GM12801 (cell line): ENCODE measurements around the gene TMEM164.

Source experiments
- TF ChIP-seq, protein P1 (sequence below): IDR thresholded peaks from one replicate; pipeline ENCODE4 v1.5.1; 2011; ENCODE audit warnings: control low read depth; ENCODE audit not compliant: insufficient read length; ENCODE audit errors: extremely low read depth

TMEM164 gene

DNA sequence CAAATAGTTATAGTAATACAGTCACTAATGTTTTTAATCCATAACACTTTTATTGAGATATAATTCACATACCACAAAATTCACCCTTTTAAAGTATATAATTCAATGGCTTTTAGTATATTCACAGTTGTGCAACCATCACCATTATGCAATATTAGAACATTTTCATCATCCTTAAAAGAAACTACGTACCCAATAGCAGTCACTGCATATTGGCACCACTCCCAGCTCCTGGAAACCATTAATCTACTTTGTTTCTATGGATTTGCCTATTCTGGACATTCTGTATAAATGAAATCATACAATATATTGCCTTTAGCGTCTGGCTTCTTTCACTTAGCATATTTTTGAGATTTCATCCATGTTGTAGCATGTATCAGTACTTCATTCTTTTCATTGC is 215.7 kb downstream of the TMEM164 start:
- TF ChIP-seq, protein P1, sequence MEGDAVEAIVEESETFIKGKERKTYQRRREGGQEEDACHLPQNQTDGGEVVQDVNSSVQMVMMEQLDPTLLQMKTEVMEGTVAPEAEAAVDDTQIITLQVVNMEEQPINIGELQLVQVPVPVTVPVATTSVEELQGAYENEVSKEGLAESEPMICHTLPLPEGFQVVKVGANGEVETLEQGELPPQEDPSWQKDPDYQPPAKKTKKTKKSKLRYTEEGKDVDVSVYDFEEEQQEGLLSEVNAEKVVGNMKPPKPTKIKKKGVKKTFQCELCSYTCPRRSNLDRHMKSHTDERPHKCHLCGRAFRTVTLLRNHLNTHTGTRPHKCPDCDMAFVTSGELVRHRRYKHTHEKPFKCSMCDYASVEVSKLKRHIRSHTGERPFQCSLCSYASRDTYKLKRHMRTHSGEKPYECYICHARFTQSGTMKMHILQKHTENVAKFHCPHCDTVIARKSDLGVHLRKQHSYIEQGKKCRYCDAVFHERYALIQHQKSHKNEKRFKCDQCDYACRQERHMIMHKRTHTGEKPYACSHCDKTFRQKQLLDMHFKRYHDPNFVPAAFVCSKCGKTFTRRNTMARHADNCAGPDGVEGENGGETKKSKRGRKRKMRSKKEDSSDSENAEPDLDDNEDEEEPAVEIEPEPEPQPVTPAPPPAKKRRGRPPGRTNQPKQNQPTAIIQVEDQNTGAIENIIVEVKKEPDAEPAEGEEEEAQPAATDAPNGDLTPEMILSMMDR: no peak

DNA sequence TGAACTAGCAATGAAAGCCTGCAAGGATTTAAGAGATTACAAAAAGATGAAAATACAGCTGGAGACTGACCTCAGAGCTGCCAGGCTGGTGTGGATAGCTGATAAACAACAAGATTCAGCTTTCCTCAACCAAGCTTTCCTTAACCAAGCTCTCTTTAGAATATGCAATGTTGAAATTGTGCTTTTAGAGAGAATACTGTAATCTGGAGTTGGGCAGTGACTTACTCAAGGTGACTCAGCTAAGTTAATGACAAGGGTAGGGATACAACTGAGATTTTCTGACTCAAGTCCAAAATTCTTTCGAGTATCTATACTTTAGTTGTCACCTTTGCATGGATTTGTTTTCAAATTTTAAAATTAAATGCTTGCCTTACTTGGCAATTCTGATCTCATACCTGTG is 217.0 kb downstream of the TMEM164 start:
- TF ChIP-seq, protein P1: no peak

DNA sequence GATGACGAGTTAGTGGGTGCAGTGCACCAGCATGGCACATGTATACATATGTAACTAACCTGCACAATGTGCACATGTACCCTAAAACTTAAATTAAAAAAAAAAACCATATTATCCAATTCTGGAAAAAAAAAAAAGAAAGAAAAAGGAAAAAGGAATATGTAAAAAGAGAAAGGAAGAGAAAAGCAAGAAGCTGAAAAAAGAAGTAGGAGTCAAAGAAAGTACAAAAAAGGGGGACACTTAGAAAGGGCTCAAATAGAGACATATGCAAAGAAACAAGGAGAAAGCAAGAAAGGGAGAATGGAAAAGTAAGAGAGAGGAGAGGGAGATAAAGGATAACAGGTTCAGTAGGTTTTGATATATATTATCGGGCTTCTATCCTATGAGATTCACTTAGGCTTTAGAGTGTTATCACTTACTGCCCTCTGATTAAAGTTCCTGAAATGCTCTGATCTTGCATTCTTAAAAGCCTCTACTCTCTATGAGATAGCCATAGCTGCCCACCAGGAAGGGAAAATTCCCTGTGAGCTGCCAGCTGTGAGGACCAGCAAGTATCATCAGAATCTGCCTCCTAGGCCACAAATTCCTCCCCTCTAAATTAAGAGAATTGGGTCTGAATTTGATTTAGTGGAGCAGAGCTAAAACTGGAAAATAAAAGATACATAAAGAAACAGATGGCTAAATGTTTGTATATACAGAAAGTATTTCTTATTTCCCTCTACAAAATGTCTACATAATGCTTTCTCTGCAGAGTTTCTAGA is 219.8 kb downstream of the TMEM164 start:
- TF ChIP-seq, protein P1: no peak

DNA sequence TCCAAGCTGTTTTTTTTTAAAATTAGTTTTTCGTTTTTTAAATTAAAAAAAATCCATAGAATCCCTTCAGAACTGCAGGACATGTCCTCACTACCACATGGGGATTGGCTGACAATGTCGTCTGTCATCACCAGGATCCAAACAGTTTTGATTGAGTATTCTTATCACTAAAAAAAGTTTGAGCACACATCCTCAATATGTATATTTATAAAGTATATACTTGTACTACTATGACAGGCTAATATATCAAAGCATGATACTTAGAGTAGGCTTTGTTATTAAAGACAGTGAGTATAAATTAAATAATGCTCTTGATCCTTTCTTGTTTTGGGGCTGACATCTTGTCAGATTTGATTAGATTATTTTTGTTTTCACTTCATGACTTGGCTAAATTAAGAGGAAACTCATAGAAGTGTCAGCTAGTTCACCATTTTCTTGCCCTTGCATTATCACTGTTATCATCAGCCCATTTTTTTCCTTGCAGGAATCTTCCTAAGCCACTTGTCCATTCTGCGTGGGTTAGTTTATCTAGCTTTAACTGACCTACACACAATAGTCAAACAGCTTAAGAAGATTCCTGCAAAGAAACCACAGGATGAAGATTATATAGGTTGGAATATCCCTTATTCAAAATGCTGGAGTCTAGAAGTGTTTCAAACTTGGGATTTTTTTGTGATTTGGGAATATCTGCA is 222.2 kb downstream of the TMEM164 start:
- TF ChIP-seq, protein P1: no peak

DNA sequence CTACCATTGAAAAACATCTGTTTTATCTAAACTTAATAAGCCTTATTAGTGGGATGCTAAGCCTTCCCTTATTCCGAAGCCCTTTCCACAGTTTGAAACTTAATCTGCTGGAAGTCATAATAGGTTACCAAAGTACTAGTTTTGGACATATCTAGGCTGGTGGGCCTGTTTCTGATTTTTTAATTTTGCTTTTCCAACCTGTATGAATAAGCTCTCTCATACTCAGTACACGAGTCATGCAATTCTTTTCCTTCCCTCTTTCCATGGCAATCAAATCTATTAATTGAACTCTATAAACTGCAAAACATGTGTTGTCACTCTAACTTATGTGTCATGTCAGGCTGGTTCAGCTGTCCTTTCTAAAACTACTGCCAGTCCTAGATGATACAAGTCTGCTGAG is 224.0 kb downstream of the TMEM164 start:
- TF ChIP-seq, protein P1: no peak
